GM13976 (cell line): Measurements from ENCODE around the gene GCHFR.
A peak's percentile ranks its signal among the peaks of the same experiment; 100 is the strongest.

Source experiments
- DNase-seq: peaks from one replicate; pipeline ENCODE4 v3.0.0; 2012; ENCODE audit warnings: low spot score
- in situ Hi-C: fragments of 300-500 bp; cut with MboI; formaldehyde crosslinking; loops from one replicate; pipeline ENCODE4 v1.12.0; 2022; ENCODE audit warnings: low sequenced_read_pairs, mixed read lengths, inconsistent platforms; ENCODE audit not compliant: unreplicated experiment
- TF ChIP-seq, protein P1 (sequence below): IDR thresholded peaks from 2 replicates; pipeline ENCODE4 v1.5.1; 2012; ENCODE audit warnings: borderline replicate concordance, mild to moderate bottlenecking; ENCODE audit not compliant: insufficient read depth; ENCODE audit errors: extremely low read depth, missing control alignments, control extremely low read depth

GCHFR gene

GRCh38 chr15:40763801-40764628 lies at the start of gene GCHFR:
Gene GCHFR (plus strand): TSS chr15:40764068. CDS start chr15:40764181, 113 bp downstream.
- TF ChIP-seq, protein P1, sequence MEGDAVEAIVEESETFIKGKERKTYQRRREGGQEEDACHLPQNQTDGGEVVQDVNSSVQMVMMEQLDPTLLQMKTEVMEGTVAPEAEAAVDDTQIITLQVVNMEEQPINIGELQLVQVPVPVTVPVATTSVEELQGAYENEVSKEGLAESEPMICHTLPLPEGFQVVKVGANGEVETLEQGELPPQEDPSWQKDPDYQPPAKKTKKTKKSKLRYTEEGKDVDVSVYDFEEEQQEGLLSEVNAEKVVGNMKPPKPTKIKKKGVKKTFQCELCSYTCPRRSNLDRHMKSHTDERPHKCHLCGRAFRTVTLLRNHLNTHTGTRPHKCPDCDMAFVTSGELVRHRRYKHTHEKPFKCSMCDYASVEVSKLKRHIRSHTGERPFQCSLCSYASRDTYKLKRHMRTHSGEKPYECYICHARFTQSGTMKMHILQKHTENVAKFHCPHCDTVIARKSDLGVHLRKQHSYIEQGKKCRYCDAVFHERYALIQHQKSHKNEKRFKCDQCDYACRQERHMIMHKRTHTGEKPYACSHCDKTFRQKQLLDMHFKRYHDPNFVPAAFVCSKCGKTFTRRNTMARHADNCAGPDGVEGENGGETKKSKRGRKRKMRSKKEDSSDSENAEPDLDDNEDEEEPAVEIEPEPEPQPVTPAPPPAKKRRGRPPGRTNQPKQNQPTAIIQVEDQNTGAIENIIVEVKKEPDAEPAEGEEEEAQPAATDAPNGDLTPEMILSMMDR: peak; percentile 48
- DNase-seq: peak; percentile 91
- in situ Hi-C loops: no loop called here

GRCh38 chr15:40714144-40714543 lies 49.7 kb upstream of the GCHFR start:
- in situ Hi-C loops: no loop called here
- no peak for DNase-seq
- TF ChIP-seq, protein P1: no peak

- no peak for DNase-seq
- in situ Hi-C loops: no loop called here
- TF ChIP-seq, protein P1: no peak
These were observed 47.7 kb upstream of the GCHFR start for GRCh38 chr15:40716165-40716564.

GRCh38 chr15:40721701-40722100 lies 42.2 kb upstream of the GCHFR start:
- no peak for DNase-seq
- TF ChIP-seq, protein P1: no peak
- in situ Hi-C loops: no loop called here

- in situ Hi-C loops: no loop called here
- no peak for DNase-seq
- TF ChIP-seq, protein P1: no peak
These were observed 41.5 kb upstream of the GCHFR start for GRCh38 chr15:40722354-40722753.

GRCh38 chr15:40722934-40723333 lies 40.9 kb upstream of the GCHFR start:
- TF ChIP-seq, protein P1: no peak
- in situ Hi-C loops: no loop called here
- DNase-seq: no peak
